ENCODE data around the gene MPP2. TPM values are rescaled to one million over a fixed set of nuclear protein-coding genes. Genes with fewer than 3 reads are reported as not detected.
A peak's percentile ranks its signal among the peaks of the same experiment; 100 is the strongest.
"Not testable (repeated sequence)": the region's sequence is repeated elsewhere in the genome, so short reads cannot be mapped to it uniquely, and the experiment has no call there.

Gene MPP2
- total RNA-seq, 2 donors from 2014 or later, result 4.6 to 6.0 TPM

GRCh38 chr17:43871946-43872690, 35.2 kb downstream of the MPP2 start:
- Mint-ChIP-seq H3K36me3 (no peaks in the 10 kb centered on the region), H3K27ac (no peak overlapping the region), H3K9me3 (no peaks in the 10 kb centered on the region)
- DNase-seq (ENCODE audit: low spot score in 2 of 2) (no peak), ATAC-seq (no peak)

- ATAC-seq; DNase-seq (ENCODE audit: low spot score in 2 of 2); H3K36me3 Mint-ChIP-seq; H3K9me3 Mint-ChIP-seq; H3K27ac Mint-ChIP-seq: not testable (repeated sequence)
Measured at GRCh38 chr17:43869031-43869430, 38.3 kb downstream of the MPP2 start.

DNA sequence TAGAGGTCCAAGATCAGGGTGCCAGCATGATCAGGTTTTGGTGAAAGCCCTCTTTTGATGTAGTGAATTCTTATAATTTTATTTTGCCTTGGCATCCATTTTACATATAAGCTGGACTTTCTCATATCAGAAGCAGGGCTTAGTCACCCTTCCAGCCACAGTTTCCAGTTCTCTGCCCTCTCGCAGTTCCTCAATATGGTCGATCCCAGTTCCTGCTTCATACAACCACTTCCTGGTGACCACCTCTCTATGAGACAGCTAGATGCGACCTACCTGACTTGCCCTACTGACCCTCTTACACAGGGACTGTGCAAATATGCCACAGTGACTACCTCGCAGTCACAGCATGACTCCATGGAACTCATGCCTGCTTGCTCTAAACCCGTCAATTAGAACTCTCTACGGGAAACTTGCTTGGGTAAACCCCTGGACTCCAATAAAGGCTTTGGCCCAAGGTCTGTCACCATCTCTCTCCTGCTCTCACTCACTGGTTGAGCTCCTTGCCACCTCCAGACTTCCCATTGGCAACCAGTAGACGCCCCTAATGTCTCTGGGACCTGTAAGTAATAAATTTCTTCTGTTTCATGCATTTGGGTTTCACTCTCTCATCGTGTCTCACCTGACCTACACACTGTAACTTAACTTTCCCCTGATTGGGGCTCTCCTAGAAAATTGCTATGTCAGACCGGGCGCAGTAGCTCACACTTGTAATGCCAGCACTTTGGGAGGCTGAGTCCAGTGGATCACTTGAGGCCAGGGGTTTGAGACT, 38.9 kb downstream of the MPP2 start:
- DNase-seq (ENCODE audit: low spot score in 2 of 2) (no peak), ATAC-seq (no peak)
- Mint-ChIP-seq H3K9me3 (no peaks in the 10 kb centered on the region), H3K27ac (no peak overlapping the region), H3K36me3 (no peaks in the 10 kb centered on the region)

DNA sequence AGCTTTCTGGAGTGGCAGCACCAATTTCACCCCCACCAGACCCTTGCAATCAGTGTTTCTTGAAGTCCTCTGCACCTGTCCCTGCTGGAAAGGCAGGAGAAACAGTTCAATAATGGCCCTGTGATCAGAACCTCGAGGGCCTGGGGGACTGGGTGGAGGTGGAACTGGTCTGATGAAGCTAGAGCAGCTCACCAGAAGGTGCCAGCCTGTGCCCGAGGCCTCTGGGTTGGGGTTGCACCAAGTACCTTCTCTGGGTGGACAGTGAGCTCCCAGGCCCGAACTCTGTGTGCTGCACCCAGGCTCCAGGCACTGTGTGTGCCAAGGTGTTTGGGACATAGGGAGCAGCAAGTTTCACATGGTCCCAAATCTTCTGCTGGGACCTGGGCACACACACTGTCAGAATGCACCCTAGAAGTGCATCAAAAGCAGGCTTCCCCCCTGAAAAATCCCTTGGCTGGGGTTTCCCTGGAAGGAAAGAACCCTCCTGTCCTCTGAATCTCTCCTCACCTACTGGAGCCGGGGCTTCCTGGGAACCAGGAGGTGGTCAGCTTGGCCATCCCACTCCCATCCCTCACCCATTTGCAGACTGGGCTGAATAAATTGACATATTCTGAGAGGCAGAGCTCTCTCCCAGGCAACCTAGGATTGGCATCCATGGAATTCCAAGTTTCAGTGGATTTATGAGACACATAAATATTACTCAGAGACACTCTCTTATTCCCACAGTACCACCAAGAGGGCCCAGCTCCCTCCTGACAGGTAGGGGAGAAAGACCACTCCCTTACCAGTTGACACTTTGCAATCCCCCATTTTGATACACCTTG, 43.0 kb downstream of the MPP2 start:
- ATAC-seq (no peak), DNase-seq (ENCODE audit: low spot score in 2 of 2) (no peak)
- Mint-ChIP-seq H3K9me3 (no peaks in the 10 kb centered on the region), H3K27ac (peak overlapping the region in 1 of 2 donors; percentile 60), H3K36me3 (no peaks in the 10 kb centered on the region)

DNA sequence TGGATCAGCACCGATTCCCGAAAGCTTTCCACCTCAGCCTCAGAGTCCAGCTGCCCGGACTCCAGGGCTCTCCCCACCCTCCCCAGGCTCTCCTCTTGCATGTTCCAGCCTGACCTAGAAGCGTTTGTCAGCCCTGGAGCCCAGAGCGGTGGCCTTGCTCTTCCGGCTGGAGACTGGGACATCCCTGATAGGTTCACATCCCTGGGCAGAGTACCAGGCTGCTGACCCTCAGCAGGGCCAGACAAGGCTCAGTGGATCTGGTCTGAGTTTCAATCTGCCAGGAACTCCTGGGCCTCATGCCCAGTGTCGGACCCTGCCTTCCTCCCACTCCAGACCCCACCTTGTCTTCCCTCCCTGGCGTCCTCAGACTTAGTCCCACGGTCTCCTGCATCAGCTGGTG, 45.4 kb downstream of the MPP2 start:
- Mint-ChIP-seq H3K36me3 (no peaks in the 10 kb centered on the region), H3K9me3 (no peaks in the 10 kb centered on the region), H3K27ac (no peak overlapping the region)
- ATAC-seq (no peak), DNase-seq (ENCODE audit: low spot score in 2 of 2) (no peak)

DNA sequence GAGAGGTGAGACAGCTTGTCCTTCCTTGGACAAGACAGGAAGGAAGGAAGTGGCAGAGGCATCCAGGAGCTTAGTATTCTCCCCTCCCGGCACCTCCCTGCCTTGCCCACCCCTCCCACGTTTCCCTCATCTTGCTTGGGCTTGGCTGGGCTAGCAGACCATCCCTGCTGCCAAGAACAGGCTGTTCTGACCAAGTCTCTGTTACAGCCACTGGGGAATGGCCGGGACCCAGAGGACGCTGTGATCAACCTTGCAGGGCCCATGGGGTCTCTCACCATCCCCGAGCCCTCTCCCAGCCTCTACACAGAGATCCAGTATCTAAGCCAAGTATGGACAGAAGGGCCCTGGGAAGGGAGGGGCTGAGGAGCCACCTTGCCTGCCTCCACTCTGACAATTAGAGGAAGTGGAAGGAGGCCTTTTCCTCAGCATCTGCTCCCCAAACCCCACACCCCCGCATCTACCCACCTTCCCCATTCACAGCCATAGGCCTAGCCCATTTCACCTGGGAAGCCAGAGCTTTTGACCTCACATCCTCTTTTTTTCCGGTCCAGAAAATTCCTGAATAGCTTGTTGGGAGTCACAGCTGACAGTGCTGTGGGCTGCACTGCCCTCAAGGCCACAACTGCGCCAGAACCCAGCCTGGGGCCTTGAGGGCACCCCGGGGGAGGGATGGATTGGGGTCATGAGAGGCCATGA, 46.3 kb downstream of the MPP2 start:
- no peak overlapping the region for H3K27ac Mint-ChIP-seq
- H3K36me3 Mint-ChIP-seq, result no peaks in the 10 kb centered on the region
- ATAC-seq (no peak), DNase-seq (ENCODE audit: low spot score in 2 of 2) (no peak)
- no peaks in the 10 kb centered on the region for H3K9me3 Mint-ChIP-seq

DNA sequence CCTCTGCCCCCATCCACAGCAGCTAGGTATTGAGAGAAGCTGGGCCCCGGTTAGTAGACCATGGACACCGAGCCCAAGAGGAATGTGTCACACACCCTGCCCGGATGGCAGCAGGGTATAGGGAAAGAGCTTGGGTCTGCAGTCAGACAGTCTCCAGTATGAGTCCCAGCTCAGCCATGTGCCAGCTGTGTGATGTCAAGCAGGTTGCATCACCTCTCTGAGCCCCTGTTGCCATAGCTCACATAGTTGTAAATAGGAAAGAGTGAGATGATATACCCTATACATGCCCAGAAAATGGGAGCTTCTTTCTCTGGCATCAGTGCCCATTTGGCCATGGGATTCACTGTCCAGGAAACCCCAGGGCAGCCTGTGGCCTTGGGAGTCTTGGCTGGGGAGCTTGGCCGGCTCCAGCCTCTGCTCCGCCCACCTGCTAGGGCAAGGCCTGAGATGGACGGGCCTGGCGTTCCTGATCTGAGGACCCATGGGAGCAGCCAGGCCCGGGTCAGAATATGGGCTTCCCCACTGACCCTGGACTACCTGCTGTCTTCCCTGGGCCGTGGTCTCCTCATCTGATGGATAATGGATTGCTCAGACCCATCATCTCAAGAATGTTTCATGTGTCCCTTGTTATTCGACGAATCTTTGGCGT, 47.1 kb downstream of the MPP2 start:
- Mint-ChIP-seq H3K9me3 (no peaks in the 10 kb centered on the region), H3K36me3 (no peaks in the 10 kb centered on the region), H3K27ac (no peak overlapping the region)
- DNase-seq (ENCODE audit: low spot score in 2 of 2), result no peak
- no peak for ATAC-seq

- Mint-ChIP-seq H3K9me3 (no peaks in the 10 kb centered on the region), H3K27ac (no peak overlapping the region), H3K36me3 (no peaks in the 10 kb centered on the region)
- DNase-seq (ENCODE audit: low spot score in 2 of 2) (no peak), ATAC-seq (no peak)
Measured at GRCh38 chr17:43857957-43858600, 49.3 kb downstream of the MPP2 start.

- H3K27ac Mint-ChIP-seq, result no peak overlapping the region
- H3K36me3 Mint-ChIP-seq, result no peaks in the 10 kb centered on the region
- ATAC-seq (no peak), DNase-seq (ENCODE audit: low spot score in 2 of 2) (no peak)
- H3K9me3 Mint-ChIP-seq, result no peaks in the 10 kb centered on the region
Measured at GRCh38 chr17:43857141-43857540, 50.2 kb downstream of the MPP2 start.

- Mint-ChIP-seq H3K9me3 (no peaks in the 10 kb centered on the region), H3K36me3 (no peaks in the 10 kb centered on the region), H3K27ac (no peak overlapping the region)
- ATAC-seq (no peak), DNase-seq (ENCODE audit: low spot score in 2 of 2) (no peak)
Measured at GRCh38 chr17:43856141-43856540, 51.2 kb downstream of the MPP2 start.

DNA sequence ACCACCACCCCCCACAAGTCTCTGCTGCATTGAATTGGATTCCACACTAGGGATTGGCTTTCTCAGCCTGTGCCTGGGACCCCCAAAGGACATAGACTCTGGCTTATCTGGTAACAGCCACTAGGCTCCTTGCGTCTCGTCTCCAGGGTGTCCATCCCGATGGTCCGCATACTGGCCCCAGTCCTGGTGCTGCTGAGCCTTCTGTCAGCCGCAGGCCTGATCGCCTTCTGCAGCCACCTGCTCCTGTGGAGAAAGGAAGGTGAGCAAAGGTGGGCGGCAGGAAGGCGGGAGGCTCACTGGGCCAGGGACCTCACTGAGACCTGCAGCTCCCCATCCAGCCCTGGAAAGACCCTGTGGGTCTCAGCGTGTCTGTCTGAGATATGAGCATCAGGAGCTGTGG, 52.3 kb downstream of the MPP2 start:
- Mint-ChIP-seq H3K27ac (no peak overlapping the region), H3K36me3 (no peaks in the 10 kb centered on the region), H3K9me3 (no peaks in the 10 kb centered on the region)
- DNase-seq (ENCODE audit: low spot score in 2 of 2) (no peak), ATAC-seq (no peak)

DNA sequence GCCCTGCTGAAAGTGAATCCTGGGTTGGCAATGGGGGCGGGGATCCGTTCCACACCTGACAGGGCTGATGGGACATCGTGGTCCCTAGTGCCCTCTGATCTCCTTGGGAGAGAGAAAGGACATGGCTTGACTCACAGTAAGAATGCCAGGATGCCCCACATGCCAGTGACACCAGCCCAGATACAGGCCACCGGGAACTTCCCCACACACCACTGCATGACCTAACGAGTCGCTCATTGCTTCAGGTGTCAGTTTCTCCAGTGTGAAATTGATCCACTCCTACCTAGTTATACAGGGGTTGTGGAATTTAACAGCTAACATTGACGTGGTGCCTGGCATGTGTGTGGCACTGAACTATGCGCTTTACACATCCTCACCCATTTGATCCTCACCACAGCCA, 52.8 kb downstream of the MPP2 start:
- no peaks in the 10 kb centered on the region for H3K36me3 Mint-ChIP-seq
- no peaks in the 10 kb centered on the region for H3K9me3 Mint-ChIP-seq
- DNase-seq (ENCODE audit: low spot score in 2 of 2) (no peak), ATAC-seq (no peak)
- no peak overlapping the region for H3K27ac Mint-ChIP-seq

GRCh38 chr17:43853546-43853945, 53.8 kb downstream of the MPP2 start:
- no peak for ATAC-seq
- Mint-ChIP-seq H3K27ac (no peak overlapping the region), H3K9me3 (no peaks in the 10 kb centered on the region), H3K36me3 (no peaks in the 10 kb centered on the region)
- DNase-seq (ENCODE audit: low spot score in 2 of 2), result no peak

GRCh38 chr17:43852571-43852970, 54.8 kb downstream of the MPP2 start:
- Mint-ChIP-seq H3K27ac (no peak overlapping the region), H3K9me3 (no peaks in the 10 kb centered on the region), H3K36me3 (no peaks in the 10 kb centered on the region)
- ATAC-seq (no peak), DNase-seq (ENCODE audit: low spot score in 2 of 2) (no peak)

GRCh38 chr17:43849116-43849515, 58.2 kb downstream of the MPP2 start:
- DNase-seq (ENCODE audit: low spot score in 2 of 2), result no peak
- Mint-ChIP-seq H3K27ac (no peak overlapping the region), H3K9me3 (no peaks in the 10 kb centered on the region), H3K36me3 (no peaks in the 10 kb centered on the region)
- ATAC-seq, result no peak

DNA sequence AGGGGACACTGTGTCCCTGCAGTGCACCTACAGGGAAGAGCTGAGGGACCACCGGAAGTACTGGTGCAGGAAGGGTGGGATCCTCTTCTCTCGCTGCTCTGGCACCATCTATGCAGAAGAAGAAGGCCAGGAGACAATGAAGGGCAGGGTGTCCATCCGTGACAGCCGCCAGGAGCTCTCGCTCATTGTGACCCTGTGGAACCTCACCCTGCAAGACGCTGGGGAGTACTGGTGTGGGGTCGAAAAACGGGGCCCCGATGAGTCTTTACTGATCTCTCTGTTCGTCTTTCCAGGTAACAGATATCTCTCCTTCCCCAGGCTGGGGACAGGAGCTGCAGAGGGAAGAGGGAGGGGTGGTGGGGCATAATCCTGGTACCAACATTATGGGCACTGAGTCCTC, 58.7 kb downstream of the MPP2 start:
- DNase-seq (ENCODE audit: low spot score in 2 of 2) (no peak), ATAC-seq (no peak)
- Mint-ChIP-seq H3K9me3 (no peaks in the 10 kb centered on the region), H3K36me3 (no peaks in the 10 kb centered on the region), H3K27ac (no peak overlapping the region)

All from activated naive CD4-positive, alpha-beta T cell treated with anti-CD3 and anti-CD28 coated beads, Interleukin-2, amount 50 U/mL, for 72 hours (primary cell).